SH-SY5Y (cell line): ENCODE measurements around the gene ABCA12.

Experiments used
- GATA2 ChIP-seq: IDR thresholded peaks from 2 replicates; pipeline ENCODE4 v1.6.1; 2011; ENCODE audit warnings: mild to moderate bottlenecking, low read depth, low read length
- GATA3 ChIP-seq: IDR thresholded peaks from 2 replicates; pipeline ENCODE4 v1.6.1; 2011; ENCODE audit warnings: low read depth, mild to moderate bottlenecking, low read length, moderate library complexity

DNA sequence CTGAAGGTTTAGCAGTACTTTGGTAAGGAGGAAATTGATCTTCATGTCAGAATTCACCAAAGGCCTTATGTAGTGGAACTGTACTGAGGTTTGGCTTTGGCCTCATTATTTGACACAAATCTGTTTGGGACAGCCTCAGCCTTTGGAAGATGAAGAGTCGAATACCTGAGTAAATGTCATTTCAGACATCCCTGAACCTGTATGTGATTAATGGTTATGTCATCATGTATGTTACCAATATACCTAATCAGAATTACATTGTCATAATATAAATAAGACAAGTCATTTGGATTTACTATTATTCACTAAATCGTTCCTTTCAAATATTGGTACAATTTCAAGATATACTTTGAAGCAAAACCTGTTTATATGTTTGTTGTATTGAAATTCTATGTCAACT, 10.6 kb upstream of the ABCA12 start:
- no peak for TF ChIP-seq GATA3
- TF ChIP-seq GATA2: no peak
